SH-SY5Y (cell line): Measurements from ENCODE around the gene ADGRG6.

Experiments
- GATA2 ChIP-seq: IDR thresholded peaks from 2 replicates; pipeline ENCODE4 v1.6.1; 2011; ENCODE audit warnings: mild to moderate bottlenecking, low read depth, low read length
- GATA3 ChIP-seq: IDR thresholded peaks from 2 replicates; pipeline ENCODE4 v1.6.1; 2011; ENCODE audit warnings: low read depth, mild to moderate bottlenecking, low read length, moderate library complexity

- TF ChIP-seq GATA2 (no peak), GATA3 (no peak)
Observed at GRCh38 chr6:142294679-142295078, 7.1 kb upstream of the ADGRG6 start.
